HepG2 (cell line): ENCODE results near the gene KMT2A. TPM values are rescaled to one million over a fixed set of nuclear protein-coding genes. Genes with fewer than 3 reads are reported as not detected.

Source experiments
- ATAC-seq: fragments of 200-7000 bp; cut with Tn5 transposase; 3 replicates; pipeline ENCODE4 v1.9.1; 2020; ENCODE audit warnings: mild to moderate bottlenecking, moderate library complexity
- BruUV-seq: library from RNA; stranded (reverse); fragments of 400-500 nt; replicated peaks from 2 replicates; lab custom pipeline; 2021; lab: Mats Ljungman, UMichigan
- CTCF ChIA-PET: fragments of 300-600 bp; formaldehyde crosslinking; extraction: SDS; loops from one replicate; lab custom pipeline; 2021; ENCODE audit warnings: low total read pairs, inconsistent platforms, low intra/inter-chr PET ratio; lab: Yijun Ruan, JAX
- POLR2A ChIA-PET: fragments of 350-600 bp; sonication (Branson Sonifier 250); formaldehyde crosslinking; loops from one replicate; lab custom pipeline; 2020; ENCODE audit warnings: antibody characterized with exemption, inconsistent platforms; lab: Yijun Ruan, JAX
- DNase-seq: peaks from one replicate; pipeline ENCODE4 v3.0.0-alpha.2; 2015; ENCODE audit warnings: low spot score
- FAIRE-seq: peaks from 3 replicates; lab custom pipeline; 2011; peaks lifted over from hg19 to GRCh38; lab: Jason Lieb, UNC
- H2AFZ ChIP-seq: one replicate; pipeline ENCODE4 v1.6.1; 2011; ENCODE audit warnings: low read length, inconsistent platforms
- H3K27ac ChIP-seq: fragments of 300-600 bp; 3 replicates; pipeline ENCODE4 v1.8.0; 2011; ENCODE audit warnings: mixed run types, mild to moderate bottlenecking, mixed read lengths, low read length, inconsistent platforms; ENCODE audit not compliant: insufficient read depth; ENCODE audit errors: extremely low read length
- H3K27me3 ChIP-seq, 2 experiments: fragments of 200-600 bp in 1 of 2; 2 replicates in 1 of 2; 3 replicates in 1 of 2; pipeline versions ENCODE4 v1.6.0 to v1.8.0; 2011; ENCODE audit warnings: low read length in 2 of 2, mild to moderate bottlenecking in 2 of 2, moderate library complexity in 2 of 2, inconsistent platforms in 1 of 2; ENCODE audit not compliant: insufficient read depth in 2 of 2, control insufficient read depth in 1 of 2
- H3K36me3 ChIP-seq, 2 experiments: fragments of 200-600 bp in 1 of 2; replicated peaks in 1 of 2; 2 replicates in 1 of 2; 3 replicates in 1 of 2; pipeline versions ENCODE4 v1.5.1 to v1.8.0; 2011; ENCODE audit warnings: low read length in 2 of 2, inconsistent platforms in 1 of 2; ENCODE audit not compliant: insufficient read depth in 2 of 2, control insufficient read depth in 1 of 2
- H3K4me1 ChIP-seq: 2 replicates; pipeline ENCODE4 v1.5.1; 2012; ENCODE audit warnings: low read length, inconsistent platforms; ENCODE audit not compliant: insufficient read depth
- H3K4me2 ChIP-seq: 2 replicates; pipeline ENCODE4 v1.6.0; 2011; ENCODE audit warnings: low read depth, low read length, inconsistent platforms
- H3K4me3 ChIP-seq, 3 experiments: fragments of 200-600 bp in 1 of 3; sonication (generic), shearing (Covaris generic) in 1 of 3; replicated peaks in 1 of 3; 2 replicates each; pipeline ENCODE4 v1.5.1; 2011 to 2016; ENCODE audit warnings: low read length in 3 of 3, inconsistent platforms in 2 of 3, low read depth in 2 of 3, mild to moderate bottlenecking in 2 of 3, control low read depth in 1 of 3, mixed read lengths in 1 of 3; ENCODE audit not compliant: insufficient read depth in 1 of 3
- H3K79me2 ChIP-seq: one replicate; pipeline ENCODE4 v1.6.1; 2011; ENCODE audit warnings: low read length, inconsistent platforms; ENCODE audit not compliant: insufficient read depth
- H3K9ac ChIP-seq: 2 replicates; pipeline ENCODE4 v1.6.0; 2011; ENCODE audit warnings: mild to moderate bottlenecking, low read depth, low read length, inconsistent platforms; ENCODE audit not compliant: insufficient read depth
- H3K9me3 ChIP-seq: 2 replicates; pipeline ENCODE4 v1.5.1; 2012; ENCODE audit warnings: mild to moderate bottlenecking, low read length
- H4K20me1 ChIP-seq: 2 replicates; pipeline ENCODE4 v1.6.0; 2011; ENCODE audit warnings: inconsistent platforms, mild to moderate bottlenecking, low read length, moderate library complexity; ENCODE audit not compliant: insufficient read depth
- ARHGAP35 ChIP-seq: sonication (generic); formaldehyde crosslinking; IDR thresholded peaks from 2 replicates; pipeline ENCODE4 v1.9.0; 2022; ENCODE audit warnings: mild to moderate bottlenecking, inconsistent platforms, moderate library complexity, missing genetic modification reagents, borderline replicate concordance
- ARID3A ChIP-seq: IDR thresholded peaks from 2 replicates; pipeline ENCODE4 v1.6.1; 2012; ENCODE audit warnings: low read depth, low read length, improper control_type of control experiment
- FOXO1 ChIP-seq: sonication (generic); formaldehyde crosslinking; IDR thresholded peaks from 2 replicates; pipeline ENCODE4 v1.4.0; 2020; ENCODE audit warnings: missing genetic modification reagents
- GABPA ChIP-seq, 2 experiments: IDR thresholded peaks; 2 replicates each; pipeline ENCODE4 v1.6.1; 2011 to 2016; ENCODE audit warnings: low read depth in 2 of 2, low read length in 1 of 2, missing biosample characterization in 1 of 2, missing genetic modification characterization in 1 of 2
- HES4 ChIP-seq: sonication (generic); formaldehyde crosslinking; IDR thresholded peaks from 2 replicates; pipeline ENCODE4 v1.9.0; 2021; ENCODE audit warnings: mild to moderate bottlenecking, missing genetic modification reagents, borderline replicate concordance
- NR1H2 ChIP-seq: sonication (generic); formaldehyde crosslinking; IDR thresholded peaks from 2 replicates; pipeline ENCODE4 v1.8.1; 2022; ENCODE audit warnings: low read depth, missing genetic modification reagents, borderline replicate concordance
- UBTF ChIP-seq: sonication (generic); formaldehyde crosslinking; IDR thresholded peaks from 2 replicates; pipeline ENCODE4 v1.4.0; 2020; ENCODE audit warnings: mild to moderate bottlenecking, missing genetic modification reagents
- ZNF30 ChIP-seq: sonication (generic); formaldehyde crosslinking; IDR thresholded peaks from 2 replicates; pipeline ENCODE4 v1.5.0; 2020; ENCODE audit warnings: mild to moderate bottlenecking, missing genetic modification reagents
- ZNF318 ChIP-seq: sonication (generic); formaldehyde crosslinking; IDR thresholded peaks from 2 replicates; pipeline ENCODE4 v1.4.0; 2020; ENCODE audit warnings: mild to moderate bottlenecking, missing genetic modification reagents
- ZNF33A ChIP-seq: sonication (generic); formaldehyde crosslinking; IDR thresholded peaks from 2 replicates; pipeline ENCODE4 v1.5.1; 2020; ENCODE audit warnings: missing genetic modification reagents, mild to moderate bottlenecking, moderate library complexity, borderline replicate concordance
- ZNF891 ChIP-seq: sonication (generic); formaldehyde crosslinking; IDR thresholded peaks from 2 replicates; pipeline ENCODE4 v1.5.0; 2020; ENCODE audit warnings: mild to moderate bottlenecking, missing genetic modification reagents
- WGBS: methylation state at CpG from one replicate; pipeline ENCODE4 v1.1.6; 2017; ENCODE audit warnings: low lambda C conversion rate; 5-methylcytosine and 5-hydroxymethylcytosine counted together
- in situ Hi-C: cut with HindIII; loops from 2 replicates; pipeline ENCODE4 v1.10.0; 2017; ENCODE audit warnings: low pct_unique_long_range_greater_than_20kb; ENCODE audit not compliant: extremely low pct_ligation_motif_present
- intact Hi-C: fragments of 100-400 bp; cut with micrococcal nuclease; formaldehyde crosslinking; loops from one replicate; pipeline ENCODE4 v1.10.0; 2022; ENCODE audit not compliant: unreplicated experiment
- polyA plus RNA-seq, 8 experiments: library from polyadenylated mRNA; depleted of rRNA in 3 of 8; stranded (reverse) in 7 of 8; unstranded in 1 of 8; fragments of >200 nt; fragmentation: Illumina TruSeq in 4 of 8; extraction: Trizol in 4 of 8; gene quantifications; 2 replicates each; pipeline versions ENCODE4 v1.2.1 to v1.2.3, GENCODE V29; 2011 to 2016; ENCODE audit warnings: low read depth in 4 of 8, missing spikeins in 1 of 8, mixed read lengths in 1 of 8; ENCODE audit not compliant: insufficient read depth in 1 of 8
- total RNA-seq, 5 experiments: library from RNA; depleted of rRNA; stranded (reverse); fragments of >200 nt; fragmentation: Illumina TruSeq; extraction: Trizol; gene quantifications; 2 replicates each; pipeline ENCODE4 v1.2.3, GENCODE V29; 2016; ENCODE audit warnings: low read depth in 1 of 5

Gene KMT2A
- total and polyA plus RNA-seq, 2 of the 13 experiments (the other 11 are each of a cell fraction or from before 2014, with no cell fraction given), result 12.4 to 20.0 TPM

- WGBS, result 97% methylated on average over 6 of the region's 6 CpGs
- FAIRE-seq, result no peak
- no peak overlapping the region for H3K27ac ChIP-seq
- H3K4me2 ChIP-seq, result no peak overlapping the region
- no peak overlapping the region for H3K9ac ChIP-seq
- ChIA-PET POLR2A (no interaction called here), CTCF (no interaction called here)
- no peak overlapping the region for H3K4me3 ChIP-seq
- H3K27me3 ChIP-seq, result no peaks in the 10 kb centered on the region
- H2AFZ ChIP-seq, result no peak overlapping the region
- in situ Hi-C loops (no loop called here), intact Hi-C loops (no loop called here)
- no peaks in the 10 kb centered on the region for H3K4me1 ChIP-seq
- DNase-seq, result no peak
- no peaks in the 10 kb centered on the region for H3K79me2 ChIP-seq
- H3K36me3 ChIP-seq, result peaks cover 16 to 62% of the 10 kb centered on the region in 2 experiments
- no peak for ATAC-seq
- no peaks in the 10 kb centered on the region for H3K9me3 ChIP-seq
- TSS peak; percentile 37 for BruUV-seq
- H4K20me1 ChIP-seq, result no peaks in the 10 kb centered on the region
- TF ChIP-seq GABPA (IDR thresholded peaks at IDR 0.05; ENCODE audit: low read depth, low read length) (no peak), GABPA (CRISPR knock-in tag; IDR thresholded peaks at IDR 0.05; ENCODE audit: low read depth) (no peak), ARID3A (no peak), ARHGAP35 (no peak), ZNF30 (CRISPR knock-in tag) (no peak), HES4 (CRISPR knock-in tag) (no peak), ZNF33A (CRISPR knock-in tag) (no peak), FOXO1 (CRISPR knock-in tag) (no peak), NR1H2 (CRISPR knock-in tag) (no peak), UBTF (CRISPR knock-in tag) (no peak), ZNF318 (CRISPR knock-in tag) (no peak), ZNF891 (CRISPR knock-in tag) (no peak)
Observed at GRCh38 chr11:118473537-118473936, 37.2 kb downstream of the KMT2A start.
